Measurements from ENCODE around the gene ADD3.

DNA sequence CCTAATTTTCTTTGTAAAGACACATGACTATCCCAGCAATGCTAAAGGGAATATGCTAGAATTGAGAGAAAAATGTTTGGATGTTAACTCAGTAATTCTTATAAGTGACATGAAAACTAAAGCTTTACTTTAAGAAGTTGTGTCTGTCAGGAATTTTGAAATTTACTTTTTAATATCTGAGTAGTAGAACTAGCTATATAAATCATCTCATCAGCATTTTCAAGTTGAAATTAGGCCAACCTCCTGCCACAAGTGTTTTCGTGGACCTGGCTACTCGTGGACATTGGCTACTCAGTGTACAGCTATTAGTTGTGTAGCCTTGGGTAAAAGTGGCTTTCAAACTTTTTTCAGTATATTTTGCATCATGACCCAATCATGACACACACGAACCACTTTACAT lies 70.5 kb downstream of the ADD3 start:
- no peak for TF ChIP-seq POLR2A (IDR thresholded peaks at IDR 0.05)
- TF ChIP-seq, protein P1, sequence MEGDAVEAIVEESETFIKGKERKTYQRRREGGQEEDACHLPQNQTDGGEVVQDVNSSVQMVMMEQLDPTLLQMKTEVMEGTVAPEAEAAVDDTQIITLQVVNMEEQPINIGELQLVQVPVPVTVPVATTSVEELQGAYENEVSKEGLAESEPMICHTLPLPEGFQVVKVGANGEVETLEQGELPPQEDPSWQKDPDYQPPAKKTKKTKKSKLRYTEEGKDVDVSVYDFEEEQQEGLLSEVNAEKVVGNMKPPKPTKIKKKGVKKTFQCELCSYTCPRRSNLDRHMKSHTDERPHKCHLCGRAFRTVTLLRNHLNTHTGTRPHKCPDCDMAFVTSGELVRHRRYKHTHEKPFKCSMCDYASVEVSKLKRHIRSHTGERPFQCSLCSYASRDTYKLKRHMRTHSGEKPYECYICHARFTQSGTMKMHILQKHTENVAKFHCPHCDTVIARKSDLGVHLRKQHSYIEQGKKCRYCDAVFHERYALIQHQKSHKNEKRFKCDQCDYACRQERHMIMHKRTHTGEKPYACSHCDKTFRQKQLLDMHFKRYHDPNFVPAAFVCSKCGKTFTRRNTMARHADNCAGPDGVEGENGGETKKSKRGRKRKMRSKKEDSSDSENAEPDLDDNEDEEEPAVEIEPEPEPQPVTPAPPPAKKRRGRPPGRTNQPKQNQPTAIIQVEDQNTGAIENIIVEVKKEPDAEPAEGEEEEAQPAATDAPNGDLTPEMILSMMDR (IDR thresholded peaks at IDR 0.05): no peak
